Stimulated activated memory B cell treated with anti-CD40 and anti-IgM and Interleukin-4, amounts not matched to agents 10 μg/mL and 1 μg/mL and 100 μg/mL, for 72 hours (primary cell): Measurements from ENCODE around the gene NXPE4.

ENCODE experiments used
- ATAC-seq: fragments of 150-1000 bp; cut with Tn5 transposase; 2 replicates; pipeline ENCODE4 v1.10.0; 2021
- H3K27ac Mint-ChIP-seq: one replicate; pipeline ENCODE4 v1.8.0; 2022; ENCODE audit warnings: mild to moderate bottlenecking, mixed read lengths
- H3K27me3 Mint-ChIP-seq: one replicate; pipeline ENCODE4 v1.8.0; 2022; ENCODE audit warnings: mixed read lengths
- H3K36me3 Mint-ChIP-seq: one replicate; pipeline ENCODE4 v1.8.0; 2022; ENCODE audit warnings: mixed read lengths
- H3K4me1 Mint-ChIP-seq: one replicate; pipeline ENCODE4 v1.8.0; 2022; ENCODE audit warnings: mixed read lengths
- H3K4me3 Mint-ChIP-seq: one replicate; pipeline ENCODE4 v1.8.0; 2022; ENCODE audit warnings: mild to moderate bottlenecking, moderate library complexity, mixed read lengths
- H3K9me3 Mint-ChIP-seq: one replicate; pipeline ENCODE4 v1.8.0; 2022; ENCODE audit warnings: mixed read lengths

The NXPE4 gene

DNA sequence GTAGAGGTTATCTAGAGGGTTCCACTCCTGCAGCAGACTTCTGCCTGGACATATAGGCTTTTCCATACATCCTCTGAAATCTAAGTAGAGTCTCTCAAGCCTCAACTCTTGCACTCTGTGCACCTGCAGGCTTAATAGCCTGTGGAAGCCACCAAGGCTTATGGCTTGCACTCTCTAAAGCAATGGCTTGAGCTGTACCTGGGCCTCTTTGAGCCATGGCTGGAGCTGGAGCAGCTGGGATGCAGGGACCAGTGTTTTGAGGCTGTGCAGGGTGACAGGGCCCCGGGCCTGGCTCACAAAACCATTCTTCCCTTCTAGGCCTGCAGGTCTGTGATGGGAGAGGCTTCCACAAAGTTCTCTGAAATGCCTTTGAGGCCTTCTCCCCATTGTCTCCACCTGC is 2.9 kb upstream of the NXPE4 start:
- Mint-ChIP-seq H3K36me3 (no peaks in the 10 kb centered on the region), H3K27ac (no peak overlapping the region), H3K27me3 (no peaks in the 10 kb centered on the region), H3K4me1 (no peaks in the 10 kb centered on the region), H3K4me3 (no peak overlapping the region), H3K9me3 (no peaks in the 10 kb centered on the region)
- peak; percentile 8 for ATAC-seq

GRCh38 chr11:114596175-114596919 is 761 bp upstream of the NXPE4 start:
- Mint-ChIP-seq H3K4me3 (no peak overlapping the region), H3K27me3 (peaks cover 12% of the 10 kb centered on the region), H3K36me3 (no peaks in the 10 kb centered on the region), H3K9me3 (no peaks in the 10 kb centered on the region), H3K4me1 (no peaks in the 10 kb centered on the region), H3K27ac (no peak overlapping the region)
- ATAC-seq: no peak

DNA sequence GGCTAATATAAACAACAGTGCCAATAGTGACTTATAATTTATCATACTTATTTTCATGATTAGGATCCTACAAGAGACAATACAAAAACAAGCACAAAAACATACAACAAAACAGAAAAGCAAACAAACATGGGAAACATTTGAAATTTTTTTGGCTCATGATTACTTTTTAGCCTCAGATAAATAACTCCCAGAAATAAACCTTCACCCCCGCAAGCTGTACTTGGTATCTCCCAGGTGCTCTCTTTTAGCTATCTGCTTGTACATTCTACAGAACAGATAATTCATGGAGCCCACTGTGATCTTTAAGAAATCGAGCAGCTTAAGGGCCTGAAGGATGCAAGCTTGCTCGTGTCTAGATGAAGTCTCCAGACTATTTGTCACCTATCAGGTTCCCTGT is 883 bp downstream of the NXPE4 start:
- no peak for ATAC-seq
- H3K27me3 Mint-ChIP-seq: peaks cover 12% of the 10 kb centered on the region
- no peaks in the 10 kb centered on the region for H3K4me1 Mint-ChIP-seq
- H3K27ac Mint-ChIP-seq: no peak overlapping the region
- no peak overlapping the region for H3K4me3 Mint-ChIP-seq
- H3K9me3 Mint-ChIP-seq: no peaks in the 10 kb centered on the region
- no peaks in the 10 kb centered on the region for H3K36me3 Mint-ChIP-seq

GRCh38 chr11:114587398-114587953 is 8.1 kb downstream of the NXPE4 start:
- Mint-ChIP-seq H3K4me1 (no peaks in the 10 kb centered on the region), H3K9me3 (peaks cover 24% of the 10 kb centered on the region), H3K27ac (no peak overlapping the region), H3K27me3 (peaks cover 10% of the 10 kb centered on the region), H3K36me3 (no peaks in the 10 kb centered on the region), H3K4me3 (no peak overlapping the region)
- no peak for ATAC-seq

GRCh38 chr11:114586797-114587196 is 8.8 kb downstream of the NXPE4 start:
- Mint-ChIP-seq H3K9me3 (peaks cover 24% of the 10 kb centered on the region), H3K36me3 (no peaks in the 10 kb centered on the region), H3K27ac (no peak overlapping the region), H3K4me3 (no peak overlapping the region), H3K27me3 (peaks cover 3% of the 10 kb centered on the region), H3K4me1 (no peaks in the 10 kb centered on the region)
- ATAC-seq: no peak

DNA sequence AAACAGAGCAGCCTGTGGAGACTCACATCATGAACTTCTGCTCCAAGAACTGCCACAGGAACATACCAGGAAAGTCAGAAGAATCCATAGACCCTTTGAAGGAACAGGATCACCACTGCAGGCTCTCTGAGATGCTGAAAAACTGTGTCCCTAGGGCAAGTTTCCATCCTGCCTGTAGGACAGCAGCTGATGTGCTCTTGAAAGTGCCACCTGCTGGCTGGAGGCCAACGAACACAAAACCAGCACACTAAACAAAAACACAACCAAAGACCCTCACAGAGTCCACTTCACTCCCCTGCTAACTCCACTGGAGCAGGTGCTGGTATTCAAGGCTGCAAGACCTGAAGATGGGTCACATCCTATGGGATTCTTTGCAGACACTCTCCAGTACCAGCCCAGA is 23.9 kb downstream of the NXPE4 start:
- Mint-ChIP-seq H3K27me3 (peaks cover 10% of the 10 kb centered on the region), H3K9me3 (peaks cover 7% of the 10 kb centered on the region), H3K27ac (no peak overlapping the region), H3K4me1 (no peaks in the 10 kb centered on the region), H3K36me3 (no peaks in the 10 kb centered on the region), H3K4me3 (no peak overlapping the region)
- no peak for ATAC-seq

DNA sequence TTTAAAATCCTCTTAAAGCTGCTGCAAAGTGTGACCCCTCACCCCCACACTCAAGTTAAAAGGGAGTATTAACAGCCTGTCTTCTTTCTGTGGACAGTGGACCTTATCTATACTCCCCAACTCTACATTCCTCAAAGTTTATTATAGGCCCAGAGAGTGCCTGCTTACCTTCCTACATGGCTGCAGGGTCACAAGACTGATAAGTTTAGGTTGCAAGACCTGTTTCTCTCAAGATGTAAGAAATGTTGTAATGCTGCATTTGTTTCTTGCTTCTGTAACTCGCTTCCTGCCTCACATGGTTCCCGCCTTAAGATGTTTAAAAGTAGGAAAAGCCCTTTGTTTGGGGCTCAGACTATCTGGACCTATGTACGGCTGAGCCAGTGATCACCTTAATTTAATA is 25.8 kb downstream of the NXPE4 start:
- Mint-ChIP-seq H3K36me3 (no peaks in the 10 kb centered on the region), H3K4me3 (no peak overlapping the region), H3K27me3 (peaks cover 10% of the 10 kb centered on the region), H3K9me3 (no peaks in the 10 kb centered on the region), H3K27ac (no peak overlapping the region), H3K4me1 (no peaks in the 10 kb centered on the region)
- ATAC-seq: no peak

DNA sequence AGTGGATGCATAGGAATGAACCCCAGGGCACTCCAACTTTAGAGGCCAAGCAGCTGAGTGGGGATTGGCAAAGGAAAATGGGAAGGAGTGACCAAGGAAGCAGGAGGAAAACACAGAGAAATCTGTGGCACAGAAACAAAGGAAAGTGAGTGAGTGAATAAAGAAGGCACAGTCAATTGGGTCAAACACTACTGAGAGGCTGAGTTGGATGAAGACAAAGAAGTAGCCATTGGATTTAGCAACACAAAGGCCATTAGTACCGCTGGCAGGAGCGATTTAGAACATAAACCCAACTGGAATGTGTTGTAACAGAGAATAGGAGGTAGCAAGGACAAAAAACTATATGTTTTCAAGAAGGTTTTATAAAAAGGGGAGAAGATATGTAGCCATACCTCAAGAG is 29.3 kb downstream of the NXPE4 start:
- Mint-ChIP-seq H3K27ac (no peak overlapping the region), H3K9me3 (peaks cover 4% of the 10 kb centered on the region), H3K4me3 (no peak overlapping the region), H3K36me3 (no peaks in the 10 kb centered on the region), H3K27me3 (peaks cover 27% of the 10 kb centered on the region), H3K4me1 (no peaks in the 10 kb centered on the region)
- ATAC-seq: no peak

- H3K27me3 Mint-ChIP-seq: peaks cover 27% of the 10 kb centered on the region
Observed at GRCh38 chr11:114564831-114565230, 30.8 kb downstream of the NXPE4 start.

GRCh38 chr11:114563077-114563476 is 32.5 kb downstream of the NXPE4 start:
- Mint-ChIP-seq H3K27me3 (peaks cover 25% of the 10 kb centered on the region), H3K4me1 (no peaks in the 10 kb centered on the region), H3K9me3 (peaks cover 4% of the 10 kb centered on the region), H3K4me3 (no peak overlapping the region), H3K27ac (no peak overlapping the region), H3K36me3 (no peaks in the 10 kb centered on the region)
- no peak for ATAC-seq

More at GRCh38 chr11:114564831-114565230, 30.8 kb downstream of the NXPE4 start:
- Mint-ChIP-seq H3K36me3 (no peaks in the 10 kb centered on the region), H3K27ac (no peak overlapping the region), H3K4me1 (no peaks in the 10 kb centered on the region), H3K9me3 (peaks cover 4% of the 10 kb centered on the region), H3K4me3 (no peak overlapping the region)
- ATAC-seq: no peak

GRCh38 chr11:114562166-114562916 is 33.2 kb downstream of the NXPE4 start:
- Mint-ChIP-seq H3K27me3 (peaks cover 18% of the 10 kb centered on the region), H3K4me3 (no peak overlapping the region), H3K9me3 (peaks cover 4% of the 10 kb centered on the region), H3K27ac (no peak overlapping the region), H3K4me1 (no peaks in the 10 kb centered on the region), H3K36me3 (no peaks in the 10 kb centered on the region)
- ATAC-seq: no peak

DNA sequence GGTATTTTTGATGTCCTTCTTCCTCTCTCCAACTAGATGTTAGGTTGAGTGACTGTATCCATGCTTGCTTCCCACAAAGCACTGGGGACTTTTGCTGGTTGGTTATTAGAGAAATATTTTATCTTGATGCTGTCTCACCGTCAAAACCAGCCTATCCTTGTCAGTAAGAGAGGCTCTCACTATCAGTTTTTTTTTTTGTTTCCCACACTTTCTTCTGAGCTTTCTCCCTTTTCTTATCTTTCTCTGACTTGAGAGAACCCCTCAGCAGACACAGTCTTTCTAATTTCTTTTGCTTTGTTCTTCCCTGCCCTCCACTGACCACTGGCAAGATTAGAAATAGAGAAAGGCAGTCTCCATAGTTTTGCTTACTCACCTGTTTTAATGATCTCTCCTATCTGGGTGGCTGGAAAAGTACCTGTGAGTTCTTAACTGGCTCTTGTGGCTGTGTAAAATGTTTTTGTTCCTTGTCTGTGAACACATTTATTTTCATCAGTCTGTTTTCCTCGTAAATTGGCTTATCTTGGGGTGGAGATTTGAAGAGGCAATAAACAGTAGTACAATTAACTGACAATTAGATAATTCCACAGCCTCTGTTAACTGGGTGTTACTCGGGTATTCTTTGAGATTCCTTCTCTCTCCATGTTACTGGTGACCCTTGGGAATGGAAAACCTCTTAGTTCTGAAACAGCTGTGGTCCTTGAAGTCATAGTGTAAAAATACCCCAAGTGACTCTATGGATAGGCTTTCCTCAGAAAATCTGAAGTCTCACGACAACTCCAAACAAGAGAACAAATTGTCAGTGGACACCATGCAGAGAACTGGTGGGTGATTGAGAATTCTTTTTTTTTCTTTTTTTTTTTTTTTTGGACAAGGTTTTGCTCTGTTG is 35.9 kb downstream of the NXPE4 start, which contains the start of gene NXPE1:
NXPE1 (minus strand) TSS at position 457 of the 886 bp plus-strand sequence. CDS start 8,680 bp downstream, outside the sequence.
- H3K4me3 Mint-ChIP-seq: no peak within 1 kb of the TSS
- peaks cover 4% of the 10 kb centered on the region for H3K9me3 Mint-ChIP-seq
- H3K4me1 Mint-ChIP-seq: no peaks in the 10 kb centered on the region
- no peaks in the 10 kb centered on the region for H3K36me3 Mint-ChIP-seq
- H3K27ac Mint-ChIP-seq: no peak within 1 kb of the TSS
- no peak for ATAC-seq
- peaks cover 18% of the 10 kb centered on the region for H3K27me3 Mint-ChIP-seq

GRCh38 chr11:114556135-114556534 is 39.5 kb downstream of the NXPE4 start:
- Mint-ChIP-seq H3K27ac (no peak overlapping the region), H3K27me3 (no peaks in the 10 kb centered on the region), H3K4me3 (no peak overlapping the region), H3K36me3 (no peaks in the 10 kb centered on the region), H3K4me1 (no peaks in the 10 kb centered on the region), H3K9me3 (no peaks in the 10 kb centered on the region)
- no peak for ATAC-seq

GRCh38 chr11:114553642-114554041 is 41.9 kb downstream of the NXPE4 start:
- Mint-ChIP-seq H3K4me3 (no peak overlapping the region), H3K9me3 (no peaks in the 10 kb centered on the region), H3K27ac (no peak overlapping the region), H3K27me3 (peaks cover 3% of the 10 kb centered on the region), H3K36me3 (no peaks in the 10 kb centered on the region), H3K4me1 (no peaks in the 10 kb centered on the region)
- no peak for ATAC-seq

GRCh38 chr11:114551060-114551459 is 44.5 kb downstream of the NXPE4 start:
- Mint-ChIP-seq H3K4me1 (no peaks in the 10 kb centered on the region), H3K4me3 (no peak overlapping the region), H3K9me3 (no peaks in the 10 kb centered on the region), H3K27ac (no peak overlapping the region), H3K27me3 (peaks cover 9% of the 10 kb centered on the region), H3K36me3 (no peaks in the 10 kb centered on the region)
- ATAC-seq: no peak
